Measurements from ENCODE around the gene RIC8A. TPM values are rescaled to one million over a fixed set of nuclear protein-coding genes. Genes with fewer than 3 reads are reported as not detected.

Gene RIC8A
- total RNA-seq, 1 donor from 2014 or later, result 114 TPM

DNA sequence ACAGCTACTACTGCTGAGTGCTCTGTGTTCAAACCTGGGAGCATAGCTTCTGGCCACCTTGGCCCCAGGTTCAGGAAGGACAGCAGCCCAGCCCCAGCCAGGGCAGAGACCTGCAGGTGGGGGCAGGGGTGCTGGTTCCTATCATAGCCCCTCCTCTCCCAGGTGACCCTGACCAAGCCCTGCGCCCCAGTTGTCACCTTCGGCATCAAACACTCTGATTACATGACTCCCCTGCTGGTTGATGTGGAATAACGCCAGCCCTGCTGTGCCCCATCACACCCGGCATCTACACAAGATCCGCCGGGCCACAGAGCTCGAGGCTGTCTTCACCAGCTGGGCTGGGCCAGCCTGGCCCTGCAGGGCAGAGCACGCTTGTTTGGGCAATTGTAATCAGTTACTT lies 7.7 kb upstream of the RIC8A start:
- TF ChIP-seq CTCF (IDR thresholded peaks at IDR 0.05), result no peak
- Mint-ChIP-seq H3K27me3 (no peaks in the 10 kb centered on the region), H3K4me3 (no peak overlapping the region), H3K4me1 (peaks cover 22% of the 10 kb centered on the region), H3K36me3 (ENCODE audit: low read depth) (peaks cover 31% of the 10 kb centered on the region), H3K9me3 (no peaks in the 10 kb centered on the region), H3K27ac (no peak overlapping the region)
- intact Hi-C loops (cut with micrococcal nuclease), result no loop called here
- ChIA-PET POLR2A (interaction anchor here (0.6 kb wide), 1 partner anchor 73 kb away, joined by 6 read pairs; no protein-coding TSS in a partner anchor), CTCF (no interaction called here)
- DNase-seq (no peak), ATAC-seq (ENCODE audit: low read depth) (no peak)

DNA sequence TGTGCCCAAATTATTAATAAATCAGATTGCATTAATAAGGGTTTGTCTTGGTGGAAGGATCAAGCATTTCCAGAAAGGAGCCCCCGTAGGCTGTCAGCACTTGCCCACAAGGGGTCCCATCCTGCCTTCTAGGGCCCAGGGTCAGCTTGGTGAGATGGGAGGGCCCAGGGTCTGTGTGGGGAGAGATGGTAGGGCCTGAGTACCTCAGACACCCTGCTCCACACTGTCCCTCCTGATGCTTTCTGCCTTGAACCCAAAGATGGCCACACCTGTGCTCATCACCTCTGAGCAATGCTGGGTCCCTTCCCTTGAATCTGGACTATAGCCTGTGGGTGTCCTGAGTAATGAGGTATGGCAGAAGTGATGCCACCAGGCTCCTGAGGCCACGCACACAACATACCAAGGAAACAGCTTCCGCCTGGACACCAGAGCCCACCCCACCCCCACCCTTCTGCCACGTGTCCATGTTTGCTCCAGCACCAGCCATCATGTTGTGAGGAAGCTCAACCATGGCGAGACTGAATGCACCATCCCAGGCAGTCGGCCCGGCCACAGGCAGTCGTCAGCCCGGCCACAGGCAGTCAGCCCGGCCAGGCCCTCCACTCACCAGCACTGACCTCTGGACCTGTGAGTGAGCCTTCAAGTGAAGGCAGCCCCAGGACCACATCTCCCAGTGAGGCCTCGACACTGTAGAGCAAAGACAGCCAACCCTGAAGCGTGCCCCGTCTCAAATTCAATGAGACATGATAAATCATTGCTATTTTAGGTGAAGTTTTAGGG lies 7.1 kb upstream of the RIC8A start:
- DNase-seq, result no peak
- CTCF ChIA-PET, result no interaction called here

DNA sequence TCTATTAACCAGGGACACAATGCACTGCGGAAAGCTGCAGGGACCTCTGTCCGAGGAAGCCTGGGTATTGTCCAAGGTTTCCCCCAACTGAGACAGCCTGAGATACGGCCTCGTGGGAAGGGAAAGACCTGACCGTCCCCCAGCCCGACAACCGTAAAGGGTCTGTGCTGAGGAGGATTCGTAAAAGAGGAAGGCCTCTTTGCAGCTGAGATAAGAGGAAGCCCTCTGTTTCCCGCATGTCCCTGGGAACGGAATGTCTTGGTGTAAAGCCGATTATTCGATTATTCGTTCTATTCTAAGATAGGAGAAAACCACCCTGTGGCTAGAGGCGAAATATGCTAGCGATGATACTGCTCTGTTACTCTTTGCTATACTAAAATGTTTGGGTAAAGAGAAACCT lies 5.5 kb upstream of the RIC8A start:
- intact Hi-C loops (cut with micrococcal nuclease), result no loop called here
- ChIA-PET CTCF (no interaction called here), POLR2A (no interaction called here)
- H3K4me1 Mint-ChIP-seq, result peaks cover 37% of the 10 kb centered on the region
- DNase-seq, result peak; percentile 11
- no peaks in the 10 kb centered on the region for H3K27me3 Mint-ChIP-seq
- ATAC-seq (ENCODE audit: low read depth), result no peak
- no peak overlapping the region for H3K4me3 Mint-ChIP-seq
- H3K9me3 Mint-ChIP-seq, result no peaks in the 10 kb centered on the region
- TF ChIP-seq CTCF (IDR thresholded peaks at IDR 0.05), result no peak
- H3K27ac Mint-ChIP-seq, result peak overlapping the region; percentile 35
- H3K36me3 Mint-ChIP-seq (ENCODE audit: low read depth), result peaks cover 39% of the 10 kb centered on the region

More for the DNA sequence above, 7.1 kb upstream of the RIC8A start:
- POLR2A ChIA-PET, result no interaction called here
- no peaks in the 10 kb centered on the region for H3K27me3 Mint-ChIP-seq
- H3K4me1 Mint-ChIP-seq, result peaks cover 25% of the 10 kb centered on the region
- peaks cover 35% of the 10 kb centered on the region for H3K36me3 Mint-ChIP-seq (ENCODE audit: low read depth)
- no peak for TF ChIP-seq CTCF (IDR thresholded peaks at IDR 0.05)
- H3K4me3 Mint-ChIP-seq, result no peak overlapping the region
- no peak for ATAC-seq (ENCODE audit: low read depth)
- intact Hi-C loops (cut with micrococcal nuclease), result no loop called here
- H3K27ac Mint-ChIP-seq, result no peak overlapping the region
- no peaks in the 10 kb centered on the region for H3K9me3 Mint-ChIP-seq

DNA sequence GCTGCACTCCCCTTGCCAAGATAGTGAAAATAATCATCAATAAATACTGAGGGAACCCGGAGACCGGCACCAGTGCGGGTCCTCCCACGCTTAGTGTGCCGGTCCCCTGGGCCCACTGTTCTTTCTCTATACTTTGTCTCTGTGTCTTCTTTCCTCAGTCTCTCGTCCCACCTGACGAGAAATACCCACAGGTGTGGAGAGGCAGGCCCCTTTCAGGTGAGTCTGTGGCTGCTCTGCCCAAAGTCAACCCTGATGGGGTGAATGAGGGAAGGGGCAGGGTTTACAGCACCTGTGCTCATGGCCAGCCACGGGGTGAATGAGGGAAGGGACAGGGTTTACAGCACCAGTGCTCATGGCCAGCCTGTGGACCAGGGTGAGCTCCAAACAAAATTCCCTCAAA lies 5.0 kb upstream of the RIC8A start:
- ChIA-PET POLR2A (interaction anchor here (0.8 to 1.0 kb wide), 2 partner anchors 65 to 205 kb away, joined by 3 read pairs; no protein-coding TSS in a partner anchor), CTCF (no interaction called here)
- Mint-ChIP-seq H3K9me3 (no peaks in the 10 kb centered on the region), H3K27me3 (no peaks in the 10 kb centered on the region), H3K4me1 (peaks cover 41% of the 10 kb centered on the region), H3K36me3 (ENCODE audit: low read depth) (peaks cover 40% of the 10 kb centered on the region), H3K27ac (peak overlapping the region; percentile 16), H3K4me3 (no peak overlapping the region)
- no peak for TF ChIP-seq CTCF (IDR thresholded peaks at IDR 0.05)
- intact Hi-C loops (cut with micrococcal nuclease), result no loop called here
- ATAC-seq (ENCODE audit: low read depth) (no peak), DNase-seq (no peak)

- ChIA-PET POLR2A (interaction anchor here (0.8 to 1.0 kb wide), 2 partner anchors 64 to 204 kb away, joined by 3 read pairs; no protein-coding TSS in a partner anchor), CTCF (no interaction called here)
- Mint-ChIP-seq H3K27me3 (no peaks in the 10 kb centered on the region), H3K4me1 (peaks cover 41% of the 10 kb centered on the region), H3K9me3 (no peaks in the 10 kb centered on the region), H3K27ac (no peak overlapping the region), H3K4me3 (no peak overlapping the region), H3K36me3 (ENCODE audit: low read depth) (peaks cover 48% of the 10 kb centered on the region)
- no peak for TF ChIP-seq CTCF (IDR thresholded peaks at IDR 0.05)
- ATAC-seq (ENCODE audit: low read depth), result no peak
- intact Hi-C loops (cut with micrococcal nuclease), result no loop called here
- DNase-seq, result peak; percentile 6
These were observed 4.2 kb upstream of the RIC8A start for GRCh38 chr11:203056-203944.

All from activated B cell treated with CpG ODN at 0.5 μM for 24 hours (primary cell).